Right lobe of liver (tissue), 4 donors: ENCODE measurements around the gene RYR3.

Source experiments
- POLR2A ChIP-seq: fragments of 450-650 bp; IDR thresholded peaks from one replicate; pipeline ENCODE4 v1.6.1; 2017; ENCODE audit warnings: antibody characterized with exemption, mild to moderate bottlenecking
- TF ChIP-seq, protein P1 (sequence below), 4 donors: fragments of 200-600 bp in 3 of 4; fragments of 450-650 bp in 1 of 4; IDR thresholded peaks; one replicate each; pipeline versions ENCODE4 v1.5.1 to v1.8.0; 2016 to 2022; ENCODE audit warnings: antibody characterized with exemption in 4 of 4, mild to moderate bottlenecking in 2 of 4
- donor health status: DM: no; HTN: no; CAD: no.
- donor health status: DM: no; HTN: no; CAD: no.
- donor health status: DM: no; HTN: yes; CAD: no.

- TF ChIP-seq, protein P1, sequence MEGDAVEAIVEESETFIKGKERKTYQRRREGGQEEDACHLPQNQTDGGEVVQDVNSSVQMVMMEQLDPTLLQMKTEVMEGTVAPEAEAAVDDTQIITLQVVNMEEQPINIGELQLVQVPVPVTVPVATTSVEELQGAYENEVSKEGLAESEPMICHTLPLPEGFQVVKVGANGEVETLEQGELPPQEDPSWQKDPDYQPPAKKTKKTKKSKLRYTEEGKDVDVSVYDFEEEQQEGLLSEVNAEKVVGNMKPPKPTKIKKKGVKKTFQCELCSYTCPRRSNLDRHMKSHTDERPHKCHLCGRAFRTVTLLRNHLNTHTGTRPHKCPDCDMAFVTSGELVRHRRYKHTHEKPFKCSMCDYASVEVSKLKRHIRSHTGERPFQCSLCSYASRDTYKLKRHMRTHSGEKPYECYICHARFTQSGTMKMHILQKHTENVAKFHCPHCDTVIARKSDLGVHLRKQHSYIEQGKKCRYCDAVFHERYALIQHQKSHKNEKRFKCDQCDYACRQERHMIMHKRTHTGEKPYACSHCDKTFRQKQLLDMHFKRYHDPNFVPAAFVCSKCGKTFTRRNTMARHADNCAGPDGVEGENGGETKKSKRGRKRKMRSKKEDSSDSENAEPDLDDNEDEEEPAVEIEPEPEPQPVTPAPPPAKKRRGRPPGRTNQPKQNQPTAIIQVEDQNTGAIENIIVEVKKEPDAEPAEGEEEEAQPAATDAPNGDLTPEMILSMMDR (IDR thresholded peaks at IDR 0.05): no peak
- TF ChIP-seq POLR2A: no peak
Observed at GRCh38 chr15:33677238-33677830, 366.6 kb downstream of the RYR3 start.
